ENCODE results near the gene FGD2.

The FGD2 gene

GRCh38 chr6:37018198-37019064, 13.0 kb downstream of the FGD2 start:
- DNase-seq (ENCODE audit: low read depth in 2 of 2): peak; percentile 81 to 84

- DNase-seq (ENCODE audit: low read depth in 2 of 2): no peak
Observed at GRCh38 chr6:37019065-37019450, 13.6 kb downstream of the FGD2 start.

GRCh38 chr6:37020381-37020780, 14.9 kb downstream of the FGD2 start:
- no peak for DNase-seq (ENCODE audit: low read depth in 2 of 2)

- DNase-seq (ENCODE audit: low read depth in 2 of 2): no peak
Observed at GRCh38 chr6:37020812-37021211, 15.4 kb downstream of the FGD2 start.

GRCh38 chr6:37021356-37022129, 16.1 kb downstream of the FGD2 start:
- peak; percentile 42 to 49 for DNase-seq (ENCODE audit: low read depth in 2 of 2)

- DNase-seq (ENCODE audit: low read depth in 2 of 2): no peak
Observed at GRCh38 chr6:37022135-37022863, 16.8 kb downstream of the FGD2 start.

GRCh38 chr6:37024656-37025337, 19.3 kb downstream of the FGD2 start:
- DNase-seq (ENCODE audit: low read depth in 2 of 2): peak; percentile 60 to 63

- DNase-seq (ENCODE audit: low read depth in 2 of 2): no peak
Observed at GRCh38 chr6:37025621-37026466, 20.4 kb downstream of the FGD2 start.

- DNase-seq (ENCODE audit: low read depth in 2 of 2): no peak
Observed at GRCh38 chr6:37027036-37027720, 21.7 kb downstream of the FGD2 start.

- no peak for DNase-seq (ENCODE audit: low read depth in 2 of 2)
Observed at GRCh38 chr6:37027811-37028469, 22.5 kb downstream of the FGD2 start.

- no peak for DNase-seq (ENCODE audit: low read depth in 2 of 2)
Observed at GRCh38 chr6:37029249-37029971, 24.0 kb downstream of the FGD2 start.

GRCh38 chr6:37030599-37030998, 25.1 kb downstream of the FGD2 start:
- no peak for DNase-seq (ENCODE audit: low read depth in 2 of 2)

GRCh38 chr6:37032239-37032638, 26.8 kb downstream of the FGD2 start:
- no peak for DNase-seq (ENCODE audit: low read depth in 2 of 2)

GRCh38 chr6:37033255-37033654, 27.8 kb downstream of the FGD2 start:
- peak; percentile 62 to 65 for DNase-seq (ENCODE audit: low read depth in 2 of 2)

- no peak for DNase-seq (ENCODE audit: low read depth in 2 of 2)
Observed at GRCh38 chr6:37033819-37034795, 28.7 kb downstream of the FGD2 start.

GRCh38 chr6:37036146-37036545, 30.7 kb downstream of the FGD2 start:
- no peak for DNase-seq (ENCODE audit: low read depth in 2 of 2)

GRCh38 chr6:37038292-37039198, 33.1 kb downstream of the FGD2 start:
- DNase-seq (ENCODE audit: low read depth in 2 of 2): no peak

Data from stimulated activated CD8-positive, alpha-beta memory T cell treated with anti-CD3 and anti-CD28 coated beads, Interleukin-15, amount 100 ng/mL, for 48 hours (primary cell).